GM12878 (cell line): Measurements from ENCODE around the gene B3GNT3. TPM values are rescaled to one million over a fixed set of nuclear protein-coding genes. Genes with fewer than 3 reads are reported as not detected.

Experiments used
- ATAC-seq: fragments of 200-7000 bp; cut with Tn5 transposase; 3 replicates; pipeline ENCODE4 v1.9.1; 2020; ENCODE audit warnings: mild to moderate bottlenecking, moderate library complexity
- BruUV-seq: library from RNA; stranded (reverse); fragments of 400-500 nt; replicated peaks from 2 replicates; lab custom pipeline; 2021; lab: Mats Ljungman, UMichigan
- CTCF ChIA-PET: fragments of 300-600 bp; sonication (Branson Sonifier 250); formaldehyde crosslinking; extraction: SDS; loops from one replicate; lab custom pipeline; 2021; ENCODE audit warnings: inconsistent platforms; lab: Yijun Ruan, JAX
- POLR2A ChIA-PET: fragments of 350-600 bp; formaldehyde crosslinking; extraction: SDS; loops from one replicate; lab custom pipeline; 2021; ENCODE audit warnings: inconsistent platforms; lab: Charles Lee
- RAD21 ChIA-PET: fragments of 300-600 bp; sonication (Branson Sonifier 250); formaldehyde crosslinking; loops from one replicate; lab custom pipeline; 2023; ENCODE audit warnings: antibody characterized with exemption; ENCODE audit not compliant: unreplicated experiment; lab: Charles Lee
- SMC1A ChIA-PET: fragments of 300-600 bp; sonication (Branson Sonifier 250); formaldehyde crosslinking; loops from one replicate; lab custom pipeline; 2023; ENCODE audit not compliant: unreplicated experiment, uncharacterized antibody; lab: Charles Lee
- DNase-seq: peaks from one replicate; pipeline ENCODE4 v3.0.0-alpha.2; 2011; ENCODE audit warnings: low read depth, low spot score
- FAIRE-seq: peaks from 3 replicates; lab custom pipeline; 2011; peaks lifted over from hg19 to GRCh38; lab: Jason Lieb, UNC
- H2AFZ ChIP-seq: 2 replicates; pipeline ENCODE4 v1.6.0; 2011; ENCODE audit warnings: low read depth, low read length, control low read depth; ENCODE audit not compliant: control insufficient read depth
- H3K27ac ChIP-seq: 2 replicates; pipeline ENCODE4 v1.5.1; 2011; ENCODE audit warnings: control low read depth; ENCODE audit not compliant: control insufficient read depth, insufficient read depth
- H3K27me3 ChIP-seq, 2 experiments: replicated peaks in 1 of 2; 2 replicates each; pipeline versions ENCODE4 v1.6.0 to v1.6.1; 2011; ENCODE audit warnings: low read length in 1 of 2; ENCODE audit not compliant: control insufficient read depth in 2 of 2, insufficient read depth in 2 of 2
- H3K36me3 ChIP-seq, 2 experiments: 2 replicates each; pipeline ENCODE4 v1.5.1; 2011; ENCODE audit warnings: low read length in 1 of 2; ENCODE audit not compliant: control insufficient read depth in 2 of 2, insufficient read depth in 2 of 2
- H3K4me1 ChIP-seq: 2 replicates; pipeline ENCODE4 v1.6.1; 2011; ENCODE audit warnings: mild to moderate bottlenecking, low read length, moderate library complexity, mixed read lengths; ENCODE audit not compliant: control insufficient read depth, insufficient read depth
- H3K4me2 ChIP-seq: 2 replicates; pipeline ENCODE4 v1.6.0; 2011; ENCODE audit warnings: control low read depth; ENCODE audit not compliant: control insufficient read depth, insufficient read depth
- H3K4me3 ChIP-seq: fragments of 200-600 bp; sonication (generic); 2 replicates; pipeline ENCODE4 v1.5.1; 2016
- H3K79me2 ChIP-seq: 2 replicates; pipeline ENCODE4 v1.6.0; 2011; ENCODE audit warnings: low read length; ENCODE audit not compliant: control insufficient read depth, insufficient read depth
- H3K9ac ChIP-seq: 2 replicates; pipeline ENCODE4 v1.8.0; 2011; ENCODE audit warnings: low read length, control low read depth, mixed read lengths; ENCODE audit not compliant: control insufficient read depth, insufficient read depth
- H3K9me3 ChIP-seq: replicated peaks from 3 replicates; pipeline ENCODE4 v1.5.1; 2011; ENCODE audit warnings: mild to moderate bottlenecking, low read length; ENCODE audit not compliant: control insufficient read depth, insufficient read depth
- H4K20me1 ChIP-seq: 2 replicates; pipeline ENCODE4 v1.6.0; 2011; ENCODE audit not compliant: control insufficient read depth, insufficient read depth
- CBX3 ChIP-seq: fragments of 200-600 bp; sonication (generic); IDR thresholded peaks from 2 replicates; pipeline ENCODE4 v1.6.1; 2016; ENCODE audit warnings: low read depth, borderline replicate concordance
- HDAC6 ChIP-seq: fragments of 200-600 bp; sonication (generic); IDR thresholded peaks from one replicate; pipeline ENCODE4 v1.8.0; 2017; ENCODE audit warnings: antibody characterized with exemption; ENCODE audit not compliant: unreplicated experiment
- IKZF1 ChIP-seq: fragments of 450-650 bp; conservative IDR thresholded peaks from 2 replicates; pipeline ENCODE4 v1.6.1; 2017; ENCODE audit warnings: antibody characterized with exemption, mild to moderate bottlenecking
- IRF4 ChIP-seq: IDR thresholded peaks from 2 replicates; pipeline ENCODE4 v1.6.1; 2011; ENCODE audit warnings: low read depth, low read length
- JUNB ChIP-seq: IDR thresholded peaks from 2 replicates; pipeline ENCODE4 v1.6.1; 2016; ENCODE audit warnings: antibody characterized with exemption, mild to moderate bottlenecking
- KAT2A ChIP-seq: conservative IDR thresholded peaks from 2 replicates; pipeline ENCODE4 v1.6.1; 2011; ENCODE audit warnings: low read depth, low read length; ENCODE audit not compliant: control insufficient read depth
- KDM1A ChIP-seq: fragments of 200-600 bp; sonication (generic); IDR thresholded peaks from 2 replicates; pipeline ENCODE4 v1.6.1; 2016; ENCODE audit warnings: borderline replicate concordance
- NR2F1 ChIP-seq: fragments of 450-650 bp; conservative IDR thresholded peaks from 2 replicates; pipeline ENCODE4 v1.6.1; 2017; ENCODE audit warnings: mild to moderate bottlenecking
- PML ChIP-seq: IDR thresholded peaks from 2 replicates; pipeline ENCODE4 v1.6.1; 2012; ENCODE audit warnings: low read length, inconsistent platforms
- SIN3A ChIP-seq: IDR thresholded peaks from 2 replicates; pipeline ENCODE4 v1.6.1; 2012; ENCODE audit warnings: low read depth, low read length, improper control_type of control experiment
- SMAD1 ChIP-seq: fragments of 450-650 bp; IDR thresholded peaks from 2 replicates; pipeline ENCODE4 v1.6.1; 2018; ENCODE audit warnings: mild to moderate bottlenecking, low read depth; ENCODE audit not compliant: partially characterized antibody
- SMARCA5 ChIP-seq: fragments of 450-650 bp; IDR thresholded peaks from 2 replicates; pipeline ENCODE4 v1.6.1; 2017; ENCODE audit warnings: mild to moderate bottlenecking
- SREBF1 ChIP-seq: IDR thresholded peaks from 2 replicates; pipeline ENCODE4 v1.6.1; 2012; ENCODE audit warnings: mild to moderate bottlenecking, low read length
- TARDBP ChIP-seq: IDR thresholded peaks from 2 replicates; pipeline ENCODE4 v1.6.1; 2016; ENCODE audit warnings: borderline replicate concordance
- TCF3 ChIP-seq: IDR thresholded peaks from 2 replicates; pipeline ENCODE4 v1.6.1; 2012; ENCODE audit warnings: low read depth, mild to moderate bottlenecking, low read length, borderline replicate concordance; ENCODE audit not compliant: insufficient read depth
- ZNF207 ChIP-seq: fragments of 450-650 bp; IDR thresholded peaks from 2 replicates; pipeline ENCODE4 v1.6.1; 2014; ENCODE audit warnings: antibody characterized with exemption, mild to moderate bottlenecking, borderline replicate concordance
- WGBS: methylation state at CpG from one replicate; pipeline ENCODE4 v1.1.6; 2016; ENCODE audit warnings: low lambda C conversion rate; ENCODE audit not compliant: insufficient replicate concordance, insufficient coverage; ENCODE audit errors: missing lambda C conversion rate; 5-methylcytosine and 5-hydroxymethylcytosine counted together
- in situ Hi-C: fragments of 300-500 bp; cut with MboI; formaldehyde crosslinking; loops from 9 replicates; pipeline ENCODE4 v1.14.3; 2018; ENCODE audit warnings: mixed read lengths
- intact Hi-C: fragments of 100-400 bp; cut with micrococcal nuclease; formaldehyde crosslinking; loops from one replicate; pipeline ENCODE4 v1.14.2; 2022; ENCODE audit not compliant: unreplicated experiment
- polyA plus RNA-seq, 11 experiments: library from polyadenylated mRNA; depleted of rRNA in 4 of 11; unstranded in 6 of 11; stranded (reverse) in 5 of 11; fragments of >200 nt; fragmentation: Nextera tagmentation in 4 of 11; fragmentation: Illumina TruSeq in 1 of 11; extraction: Ambion mirVana in 4 of 11; extraction: Trizol in 1 of 11; gene quantifications; 1 replicate in 1 of 11; 2 replicates in 10 of 11; pipeline versions ENCODE4 v1.2.1 to v1.2.3, GENCODE V29; 2011 to 2016; ENCODE audit warnings: inconsistent platforms in 2 of 11, missing spikeins in 2 of 11, low read depth in 1 of 11
- total RNA-seq, 4 experiments: library from RNA; depleted of rRNA in 3 of 4; stranded (reverse); fragments of >200 nt in 3 of 4; fragmentation: Illumina TruSeq in 1 of 4; extraction: Trizol in 1 of 4; gene quantifications; 2 replicates each; pipeline versions ENCODE4 v1.2.1 to v1.2.3, GENCODE V29; 2013 to 2021
- TF ChIP-seq, protein P1 (sequence below): fragments of 450-650 bp; formaldehyde crosslinking; IDR thresholded peaks from 2 replicates; pipeline ENCODE4 v1.4.0; 2020; ENCODE audit warnings: mild to moderate bottlenecking, moderate library complexity
- TF ChIP-seq, protein P2 (sequence below): IDR thresholded peaks from 2 replicates; pipeline ENCODE4 v1.6.1; 2012; ENCODE audit warnings: low read depth, low read length, improper control_type of control experiment

Gene B3GNT3
- total and polyA plus RNA-seq, 10 of the 15 experiments (the other 5 are each of a cell fraction or from before 2014, with no cell fraction given), result not detected

GRCh38 chr19:17778251-17778967, 16.5 kb upstream of the B3GNT3 start:
- no peak overlapping the region for H3K27ac ChIP-seq
- H3K4me1 ChIP-seq, result peaks cover 20% of the 10 kb centered on the region
- in situ Hi-C loops (no loop called here), intact Hi-C loops (loop anchor here (5.0 kb wide), 1 partner anchor 79 kb away; the partner anchor contains the start of gene RPL18A)
- no peaks in the 10 kb centered on the region for H3K9me3 ChIP-seq
- BruUV-seq, result no TSS peak
- no peak overlapping the region for H2AFZ ChIP-seq
- FAIRE-seq, result no peak
- DNase-seq, result no peak
- no peaks in the 10 kb centered on the region for H3K27me3 ChIP-seq
- H3K4me3 ChIP-seq, result no peak overlapping the region
- H3K79me2 ChIP-seq, result no peaks in the 10 kb centered on the region
- H3K36me3 ChIP-seq, result peaks cover 1 to 6% of the 10 kb centered on the region in 2 experiments; a peak in 3 of 4 replicates
- CTCF ChIA-PET, result interaction anchor here (4.4 kb wide), 1 partner anchor 59 kb away, joined by 23 read pairs; the partner anchor contains the start of gene MAP1S
- TF ChIP-seq JUNB, result no peak
- TF ChIP-seq, protein P1, sequence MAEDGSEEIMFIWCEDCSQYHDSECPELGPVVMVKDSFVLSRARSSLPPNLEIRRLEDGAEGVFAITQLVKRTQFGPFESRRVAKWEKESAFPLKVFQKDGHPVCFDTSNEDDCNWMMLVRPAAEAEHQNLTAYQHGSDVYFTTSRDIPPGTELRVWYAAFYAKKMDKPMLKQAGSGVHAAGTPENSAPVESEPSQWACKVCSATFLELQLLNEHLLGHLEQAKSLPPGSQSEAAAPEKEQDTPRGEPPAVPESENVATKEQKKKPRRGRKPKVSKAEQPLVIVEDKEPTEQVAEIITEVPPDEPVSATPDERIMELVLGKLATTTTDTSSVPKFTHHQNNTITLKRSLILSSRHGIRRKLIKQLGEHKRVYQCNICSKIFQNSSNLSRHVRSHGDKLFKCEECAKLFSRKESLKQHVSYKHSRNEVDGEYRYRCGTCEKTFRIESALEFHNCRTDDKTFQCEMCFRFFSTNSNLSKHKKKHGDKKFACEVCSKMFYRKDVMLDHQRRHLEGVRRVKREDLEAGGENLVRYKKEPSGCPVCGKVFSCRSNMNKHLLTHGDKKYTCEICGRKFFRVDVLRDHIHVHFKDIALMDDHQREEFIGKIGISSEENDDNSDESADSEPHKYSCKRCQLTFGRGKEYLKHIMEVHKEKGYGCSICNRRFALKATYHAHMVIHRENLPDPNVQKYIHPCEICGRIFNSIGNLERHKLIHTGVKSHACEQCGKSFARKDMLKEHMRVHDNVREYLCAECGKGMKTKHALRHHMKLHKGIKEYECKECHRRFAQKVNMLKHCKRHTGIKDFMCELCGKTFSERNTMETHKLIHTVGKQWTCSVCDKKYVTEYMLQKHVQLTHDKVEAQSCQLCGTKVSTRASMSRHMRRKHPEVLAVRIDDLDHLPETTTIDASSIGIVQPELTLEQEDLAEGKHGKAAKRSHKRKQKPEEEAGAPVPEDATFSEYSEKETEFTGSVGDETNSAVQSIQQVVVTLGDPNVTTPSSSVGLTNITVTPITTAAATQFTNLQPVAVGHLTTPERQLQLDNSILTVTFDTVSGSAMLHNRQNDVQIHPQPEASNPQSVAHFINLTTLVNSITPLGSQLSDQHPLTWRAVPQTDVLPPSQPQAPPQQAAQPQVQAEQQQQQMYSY, result no peak
- TF ChIP-seq PML, result no peak
- TF ChIP-seq SMARCA5, result no peak
- no peak for TF ChIP-seq IRF4
- no peak for TF ChIP-seq KAT2A
- TF ChIP-seq SIN3A, result no peak
- TF ChIP-seq ZNF207, result no peak
- no peak for TF ChIP-seq IKZF1
- TF ChIP-seq KDM1A, result no peak
- TF ChIP-seq, protein P2, sequence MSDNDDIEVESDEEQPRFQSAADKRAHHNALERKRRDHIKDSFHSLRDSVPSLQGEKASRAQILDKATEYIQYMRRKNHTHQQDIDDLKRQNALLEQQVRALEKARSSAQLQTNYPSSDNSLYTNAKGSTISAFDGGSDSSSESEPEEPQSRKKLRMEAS, result no peak
- no peak for TF ChIP-seq CBX3
- no peak for TF ChIP-seq TCF3
- TF ChIP-seq SREBF1, result no peak
- no peak for TF ChIP-seq SMAD1
- TF ChIP-seq HDAC6, result no peak
- TF ChIP-seq TARDBP, result no peak
- no peak for TF ChIP-seq NR2F1
- no peak overlapping the region for H3K4me2 ChIP-seq
- POLR2A ChIA-PET, result interaction anchor here (2.0 kb wide), 1 partner anchor 72 kb away, joined by 4 read pairs; no protein-coding TSS in a partner anchor
- no peak overlapping the region for H3K9ac ChIP-seq
- 86% methylated on average over 25 of the region's 37 CpGs for WGBS
- peak; percentile 54 for ATAC-seq
- no peaks in the 10 kb centered on the region; the same call in 1 of the 2 replicates for H4K20me1 ChIP-seq
- RAD21 ChIA-PET, result no interaction called here
- SMC1A ChIA-PET, result interaction anchor here (0.6 to 1.8 kb wide), 2 partner anchors 69 to 173 kb away, joined by 3 read pairs; no protein-coding TSS in a partner anchor
